Lower lobe of right lung (tissue), 2 donors: ENCODE results near the gene IRAK2. TPM values are rescaled to one million over a fixed set of nuclear protein-coding genes. Genes with fewer than 3 reads are reported as not detected.

Experiments used
- ATAC-seq, 2 donors: fragments of 200-7000 bp; cut with Tn5 transposase; one replicate each; pipeline ENCODE4 v1.9.1; 2020 to 2022; ENCODE audit warnings: mild to moderate bottlenecking in 2 of 2, moderate library complexity in 2 of 2
- DNase-seq: peaks from one replicate; pipeline ENCODE4 v3.0.0-alpha.2; 2020
- H3K27ac ChIP-seq: fragments of 200-600 bp; one replicate; pipeline ENCODE4 v1.8.0; 2022
- H3K27me3 ChIP-seq: fragments of 200-600 bp; one replicate; pipeline ENCODE4 v1.8.0; 2022; ENCODE audit warnings: low read depth
- H3K36me3 ChIP-seq: fragments of 200-600 bp; one replicate; pipeline ENCODE4 v1.8.0; 2022; ENCODE audit warnings: mild to moderate bottlenecking
- H3K4me1 ChIP-seq: fragments of 200-600 bp; one replicate; pipeline ENCODE4 v1.8.0; 2022
- H3K4me3 ChIP-seq: fragments of 200-600 bp; one replicate; pipeline ENCODE4 v1.8.0; 2022; ENCODE audit warnings: mild to moderate bottlenecking
- H3K9me3 ChIP-seq: fragments of 200-600 bp; one replicate; pipeline ENCODE4 v1.8.0; 2022
- intact Hi-C: fragments of 100-400 bp; cut with DNase I; formaldehyde crosslinking; loops from one replicate; pipeline ENCODE4 v1.11.0; 2022
- total RNA-seq: library from RNA; stranded (reverse); fragmentation: NEBNext Ultra II Directional; extraction: Animal tissue kit (Norgen Biotek cat#: 25700); gene quantifications from one replicate; pipeline ENCODE4 v1.2.1, GENCODE V29; 2021
- TF ChIP-seq, protein P1 (sequence below): fragments of 200-600 bp; IDR thresholded peaks from one replicate; pipeline ENCODE4 v1.8.0; 2022; ENCODE audit warnings: antibody characterized with exemption, mild to moderate bottlenecking
- donor health status: DM: no; HTN: yes; CAD: no; lungs with severe emphysema.

IRAK2 gene
- total RNA-seq, 1 donor from 2014 or later: 3.9 TPM

DNA sequence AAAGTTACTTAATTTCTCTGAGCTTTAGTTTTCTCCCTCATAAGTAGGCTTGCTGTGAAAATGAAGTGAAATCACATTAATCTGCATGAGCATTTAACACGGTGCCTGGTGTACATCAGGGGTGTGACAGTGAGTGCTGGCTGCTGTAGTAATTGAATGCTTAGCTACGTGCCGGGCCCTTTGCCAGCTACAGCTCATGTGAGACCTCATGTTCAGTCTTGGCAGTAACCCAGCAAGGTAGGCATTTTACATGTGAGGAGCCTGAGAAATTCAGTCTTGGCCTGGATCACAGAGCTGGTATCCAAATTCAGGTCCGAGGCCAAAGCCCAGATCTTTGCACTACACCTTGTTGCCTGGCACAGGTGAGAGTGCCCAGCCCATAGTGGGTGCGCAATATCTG is 118.9 kb downstream of the IRAK2 start:
- intact Hi-C loops: no loop called here
- H3K27me3 ChIP-seq: no peaks in the 10 kb centered on the region
- H3K4me3 ChIP-seq: no peak overlapping the region
- no peaks in the 10 kb centered on the region for H3K4me1 ChIP-seq
- peak in 1 of 2 donors; percentile 33 for ATAC-seq
- peak; percentile 61 for DNase-seq
- TF ChIP-seq, protein P1, sequence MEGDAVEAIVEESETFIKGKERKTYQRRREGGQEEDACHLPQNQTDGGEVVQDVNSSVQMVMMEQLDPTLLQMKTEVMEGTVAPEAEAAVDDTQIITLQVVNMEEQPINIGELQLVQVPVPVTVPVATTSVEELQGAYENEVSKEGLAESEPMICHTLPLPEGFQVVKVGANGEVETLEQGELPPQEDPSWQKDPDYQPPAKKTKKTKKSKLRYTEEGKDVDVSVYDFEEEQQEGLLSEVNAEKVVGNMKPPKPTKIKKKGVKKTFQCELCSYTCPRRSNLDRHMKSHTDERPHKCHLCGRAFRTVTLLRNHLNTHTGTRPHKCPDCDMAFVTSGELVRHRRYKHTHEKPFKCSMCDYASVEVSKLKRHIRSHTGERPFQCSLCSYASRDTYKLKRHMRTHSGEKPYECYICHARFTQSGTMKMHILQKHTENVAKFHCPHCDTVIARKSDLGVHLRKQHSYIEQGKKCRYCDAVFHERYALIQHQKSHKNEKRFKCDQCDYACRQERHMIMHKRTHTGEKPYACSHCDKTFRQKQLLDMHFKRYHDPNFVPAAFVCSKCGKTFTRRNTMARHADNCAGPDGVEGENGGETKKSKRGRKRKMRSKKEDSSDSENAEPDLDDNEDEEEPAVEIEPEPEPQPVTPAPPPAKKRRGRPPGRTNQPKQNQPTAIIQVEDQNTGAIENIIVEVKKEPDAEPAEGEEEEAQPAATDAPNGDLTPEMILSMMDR: no peak
- no peaks in the 10 kb centered on the region for H3K9me3 ChIP-seq
- no peak overlapping the region for H3K27ac ChIP-seq
- H3K36me3 ChIP-seq: peaks cover 66% of the 10 kb centered on the region

DNA sequence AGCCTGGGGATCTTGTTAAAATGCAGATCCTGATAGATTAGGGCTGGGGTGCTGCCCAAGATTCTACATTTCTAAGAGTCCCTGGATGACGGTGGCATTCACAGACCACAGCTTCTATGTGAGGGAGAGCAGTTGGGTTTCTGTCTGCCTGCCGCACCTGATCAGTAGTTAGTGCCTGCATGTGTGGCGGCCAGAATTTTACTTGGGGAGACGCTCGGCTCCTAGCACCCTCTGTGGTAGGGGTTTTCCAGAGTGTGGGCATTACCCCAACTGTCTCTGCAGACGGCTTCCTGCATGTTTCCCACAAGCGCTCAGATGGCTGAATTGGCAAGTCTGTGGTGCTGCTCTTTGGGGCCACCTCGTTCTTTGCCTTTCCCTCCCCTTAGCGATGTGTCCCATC is 119.8 kb downstream of the IRAK2 start:
- peaks cover 59% of the 10 kb centered on the region for H3K36me3 ChIP-seq
- no peaks in the 10 kb centered on the region for H3K4me1 ChIP-seq
- H3K27me3 ChIP-seq: no peaks in the 10 kb centered on the region
- H3K4me3 ChIP-seq: no peak overlapping the region
- DNase-seq (no peak), ATAC-seq (no peak)
- H3K9me3 ChIP-seq: no peaks in the 10 kb centered on the region
- TF ChIP-seq, protein P1: no peak
- intact Hi-C loops: no loop called here
- no peak overlapping the region for H3K27ac ChIP-seq

DNA sequence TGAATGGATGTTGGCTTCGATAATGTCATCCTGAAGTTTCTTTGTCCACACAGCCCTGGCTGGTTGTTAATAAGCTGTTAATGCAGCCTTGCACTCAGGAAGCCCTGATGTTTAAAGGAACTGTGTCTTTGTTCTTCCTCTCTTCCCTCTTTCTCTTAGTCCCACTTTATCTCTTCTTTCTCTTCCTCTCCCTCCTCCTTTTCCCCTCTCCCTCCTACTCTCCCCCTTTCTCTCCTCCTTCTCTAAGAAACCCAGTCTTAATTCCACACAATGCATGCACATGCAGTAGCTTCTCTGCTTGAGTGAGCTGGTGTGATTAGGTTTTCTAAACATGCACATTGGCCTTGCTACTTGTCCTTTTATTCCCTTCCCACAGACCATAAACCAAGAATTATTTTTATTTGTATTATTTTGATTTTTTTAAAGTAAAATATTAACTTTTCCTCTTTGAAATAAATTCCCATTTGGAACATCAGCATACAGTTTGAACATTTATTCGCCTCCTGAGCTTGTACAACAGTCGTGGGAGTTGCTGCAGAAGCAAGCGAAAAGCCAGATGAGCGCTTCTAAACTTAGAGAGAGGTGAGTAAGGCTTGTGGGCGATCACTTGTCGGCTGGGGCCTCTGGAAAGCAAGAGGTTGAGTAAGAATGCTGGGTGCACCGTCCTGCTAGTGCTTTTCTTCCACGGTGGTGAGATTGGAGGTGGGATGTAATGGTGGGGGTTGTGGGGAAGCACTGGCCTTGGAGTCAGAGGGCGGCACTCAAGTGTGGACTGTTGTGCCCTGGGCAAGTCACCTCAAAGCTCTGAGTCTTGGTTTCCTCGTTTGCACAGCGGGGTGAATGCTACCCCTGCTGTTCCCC is 120.8 kb downstream of the IRAK2 start:
- H3K4me1 ChIP-seq: no peaks in the 10 kb centered on the region
- no peak overlapping the region for H3K27ac ChIP-seq
- no peaks in the 10 kb centered on the region for H3K9me3 ChIP-seq
- peaks cover 56% of the 10 kb centered on the region for H3K36me3 ChIP-seq
- no peaks in the 10 kb centered on the region for H3K27me3 ChIP-seq
- H3K4me3 ChIP-seq: no peak overlapping the region
- TF ChIP-seq, protein P1: no peak
- intact Hi-C loops: no loop called here
- DNase-seq (no peak), ATAC-seq (peak in 1 of 2 donors; percentile 13)

DNA sequence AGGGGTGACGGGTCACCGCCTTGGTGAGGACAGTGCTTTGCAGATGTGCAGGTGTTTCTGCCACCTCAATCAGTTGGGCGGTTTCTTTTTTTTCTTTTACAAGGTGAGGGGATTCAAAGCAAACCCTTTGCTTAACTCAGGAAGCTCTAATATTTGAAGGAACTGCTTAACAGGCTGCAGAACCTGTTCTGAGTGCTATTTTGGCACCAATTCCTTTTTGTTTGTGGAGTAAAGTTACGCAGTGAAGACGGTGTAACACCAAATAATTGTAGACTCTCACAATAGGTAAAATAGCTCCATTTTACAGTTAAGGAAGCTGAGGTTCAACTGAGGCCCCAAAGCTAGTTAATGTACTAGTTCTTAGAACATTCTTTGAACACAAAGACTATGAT is 121.4 kb downstream of the IRAK2 start:
- DNase-seq: no peak
- Histone ChIP-seq H3K27ac (no peak overlapping the region), H3K9me3 (no peaks in the 10 kb centered on the region), H3K27me3 (no peaks in the 10 kb centered on the region), H3K4me3 (no peak overlapping the region), H3K4me1 (no peaks in the 10 kb centered on the region), H3K36me3 (peaks cover 50% of the 10 kb centered on the region)
- ATAC-seq: peak in 1 of 2 donors; percentile 6
- TF ChIP-seq, protein P1: no peak
- intact Hi-C loops: no loop called here

DNA sequence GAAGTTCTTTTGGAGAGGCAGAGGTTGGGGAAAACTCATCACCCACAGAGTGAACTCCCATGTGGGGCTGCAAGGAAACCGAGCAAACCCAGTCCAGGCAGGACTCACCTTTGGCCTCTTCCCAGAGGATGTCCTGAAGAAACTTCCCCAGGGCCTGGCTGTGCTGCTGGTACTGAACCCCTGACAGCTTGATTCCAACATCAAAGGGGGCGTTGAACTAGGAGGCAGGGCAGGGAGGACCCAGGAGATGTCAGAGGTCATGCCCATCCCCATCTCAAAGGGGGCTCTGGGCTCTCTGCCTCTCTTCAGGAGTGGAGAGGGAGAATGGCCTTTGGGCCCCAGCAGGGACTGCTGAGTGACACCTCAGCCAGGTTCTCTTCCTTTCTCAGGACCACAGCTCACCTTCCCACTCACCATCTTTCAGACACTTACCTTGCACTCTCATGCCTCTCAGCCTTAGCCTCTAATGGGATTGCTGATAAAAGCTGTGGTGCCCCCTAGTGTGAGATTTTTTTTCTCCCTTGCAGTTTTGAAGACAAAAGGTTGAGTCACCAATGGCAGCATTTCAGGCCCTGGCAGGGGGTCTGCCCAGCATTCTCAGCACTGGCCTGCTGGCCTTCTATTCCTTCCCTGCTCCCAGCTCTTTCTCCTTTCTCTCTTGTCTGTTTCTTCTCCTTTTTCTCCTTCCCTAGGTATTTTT is 122.0 kb downstream of the IRAK2 start:
- Histone ChIP-seq H3K4me1 (no peaks in the 10 kb centered on the region), H3K27me3 (no peaks in the 10 kb centered on the region), H3K27ac (no peak overlapping the region), H3K4me3 (no peak overlapping the region), H3K36me3 (peaks cover 49% of the 10 kb centered on the region), H3K9me3 (no peaks in the 10 kb centered on the region)
- intact Hi-C loops: no loop called here
- DNase-seq: no peak
- TF ChIP-seq, protein P1: no peak
- ATAC-seq: peak in 1 of 2 donors; percentile 13
